NT2/D1 (cell line): ENCODE results near the gene WNT4.

Experiments used
- SUZ12 ChIP-seq: IDR thresholded peaks from 2 replicates; pipeline ENCODE4 v1.6.1; 2011; ENCODE audit not compliant: insufficient read length, insufficient read depth; ENCODE audit errors: extremely low read depth
- YY1 ChIP-seq: IDR thresholded peaks from 2 replicates; pipeline ENCODE4 v1.6.1; 2011; ENCODE audit not compliant: insufficient read length, insufficient read depth

- TF ChIP-seq SUZ12 (no peak), YY1 (no peak)
Measured at GRCh38 chr1:22119626-22120468, 23.1 kb downstream of the WNT4 start.
